OCI-LY7 (cell line): Measurements from ENCODE around the gene ABHD11. TPM values are rescaled to one million over a fixed set of nuclear protein-coding genes. Genes with fewer than 3 reads are reported as not detected.

Experiments
- BruUV-seq: library from RNA; stranded (reverse); fragments of 400-500 nt; replicated peaks from 2 replicates; lab custom pipeline; 2021; lab: Mats Ljungman, UMichigan
- CTCF ChIA-PET: fragments of 300-600 bp; sonication (Branson Sonifier 250); formaldehyde crosslinking; loops from one replicate; lab custom pipeline; 2022; ENCODE audit warnings: antibody characterized with exemption; ENCODE audit not compliant: unreplicated experiment; lab: Charles Lee
- POLR2A ChIA-PET: fragments of 300-600 bp; sonication (Branson Sonifier 250); formaldehyde crosslinking; loops from one replicate; lab custom pipeline; 2022; ENCODE audit warnings: antibody characterized with exemption; lab: Charles Lee
- DNase-seq: peaks from one replicate; pipeline ENCODE4 v3.0.0-alpha.2; 2015; ENCODE audit warnings: low spot score
- H2AFZ ChIP-seq: fragments of 200-600 bp; sonication (generic), shearing (Covaris generic); 2 replicates; pipeline ENCODE4 v1.6.1; 2014; ENCODE audit warnings: mild to moderate bottlenecking, antibody characterized with exemption, low read length, moderate library complexity
- H3K27ac ChIP-seq: fragments of 200-600 bp; sonication (generic); 2 replicates; pipeline ENCODE4 v1.5.1; 2014; ENCODE audit warnings: mixed run types, low read depth, mild to moderate bottlenecking, moderate library complexity, low read length, inconsistent platforms; ENCODE audit not compliant: poor library complexity, severe bottlenecking
- H3K36me3 ChIP-seq: fragments of 200-600 bp; sonication (generic); 2 replicates; pipeline ENCODE4 v1.6.1; 2014; ENCODE audit warnings: mild to moderate bottlenecking, antibody characterized with exemption, low read length, moderate library complexity, mixed read lengths; ENCODE audit not compliant: insufficient read depth
- H3K4me1 ChIP-seq: fragments of 200-600 bp; sonication (generic); 2 replicates; pipeline ENCODE4 v1.5.1; 2014; ENCODE audit warnings: mild to moderate bottlenecking, low read length; ENCODE audit not compliant: insufficient read depth, poor library complexity, severe bottlenecking
- H3K4me2 ChIP-seq: fragments of 200-600 bp; sonication (generic); 2 replicates; pipeline ENCODE4 v1.6.1; 2014; ENCODE audit warnings: mild to moderate bottlenecking, low read length
- H3K4me3 ChIP-seq: fragments of 200-600 bp; sonication (generic); 2 replicates; pipeline ENCODE4 v1.5.1; 2014; ENCODE audit warnings: mild to moderate bottlenecking, low read depth, low read length; ENCODE audit not compliant: poor library complexity, severe bottlenecking
- H3K79me2 ChIP-seq: fragments of 200-600 bp; sonication (generic); 2 replicates; pipeline ENCODE4 v1.6.1; 2016; ENCODE audit warnings: low read depth, mild to moderate bottlenecking, low read length, moderate library complexity, mixed read lengths; ENCODE audit not compliant: insufficient read depth
- H3K9me2 ChIP-seq: fragments of 200-600 bp; sonication (generic); 2 replicates; pipeline ENCODE4 v1.6.1; 2016; ENCODE audit warnings: mild to moderate bottlenecking, low read length, mixed read lengths; ENCODE audit not compliant: insufficient read depth
- H3K9me3 ChIP-seq: fragments of 200-600 bp; sonication (generic); 2 replicates; pipeline ENCODE4 v1.6.1; 2014; ENCODE audit warnings: mild to moderate bottlenecking, mixed run types, low read length, mixed read lengths
- H4K20me1 ChIP-seq: fragments of 200-600 bp; sonication (generic); 2 replicates; pipeline ENCODE4 v1.6.1; 2014; ENCODE audit warnings: mild to moderate bottlenecking, antibody characterized with exemption, low read length, moderate library complexity, mixed read lengths; ENCODE audit not compliant: insufficient read depth
- EZH2phosphoT487 ChIP-seq: fragments of 200-600 bp; sonication (generic); IDR thresholded peaks from 2 replicates; pipeline ENCODE4 v1.6.1; 2018; ENCODE audit warnings: low read depth, borderline replicate concordance, mild to moderate bottlenecking, mixed run types, antibody characterized with exemption, low read length, moderate library complexity, mixed read lengths
- intact Hi-C: fragments of 100-400 bp; cut with micrococcal nuclease; formaldehyde crosslinking; loops from one replicate; pipeline ENCODE4 v1.10.0; 2022; ENCODE audit not compliant: unreplicated experiment
- total RNA-seq, 2 experiments: library from RNA; depleted of rRNA in 1 of 2; stranded (reverse); fragments of >200 nt in 1 of 2; shearing (Covaris generic) in 1 of 2; gene quantifications; 2 replicates each; pipeline ENCODE4 v1.2.3, GENCODE V29; 2014 to 2022
- TF ChIP-seq, protein P1 (sequence below): fragments of 200-600 bp; sonication (generic); conservative IDR thresholded peaks from 2 replicates; pipeline ENCODE4 v1.5.1; 2014; ENCODE audit warnings: mild to moderate bottlenecking, antibody characterized with exemption, low read length, moderate library complexity, mixed read lengths

The ABHD11 gene
- total RNA-seq, 2 experiments from 2014 or later = 27.4 to 27.5 TPM

DNA sequence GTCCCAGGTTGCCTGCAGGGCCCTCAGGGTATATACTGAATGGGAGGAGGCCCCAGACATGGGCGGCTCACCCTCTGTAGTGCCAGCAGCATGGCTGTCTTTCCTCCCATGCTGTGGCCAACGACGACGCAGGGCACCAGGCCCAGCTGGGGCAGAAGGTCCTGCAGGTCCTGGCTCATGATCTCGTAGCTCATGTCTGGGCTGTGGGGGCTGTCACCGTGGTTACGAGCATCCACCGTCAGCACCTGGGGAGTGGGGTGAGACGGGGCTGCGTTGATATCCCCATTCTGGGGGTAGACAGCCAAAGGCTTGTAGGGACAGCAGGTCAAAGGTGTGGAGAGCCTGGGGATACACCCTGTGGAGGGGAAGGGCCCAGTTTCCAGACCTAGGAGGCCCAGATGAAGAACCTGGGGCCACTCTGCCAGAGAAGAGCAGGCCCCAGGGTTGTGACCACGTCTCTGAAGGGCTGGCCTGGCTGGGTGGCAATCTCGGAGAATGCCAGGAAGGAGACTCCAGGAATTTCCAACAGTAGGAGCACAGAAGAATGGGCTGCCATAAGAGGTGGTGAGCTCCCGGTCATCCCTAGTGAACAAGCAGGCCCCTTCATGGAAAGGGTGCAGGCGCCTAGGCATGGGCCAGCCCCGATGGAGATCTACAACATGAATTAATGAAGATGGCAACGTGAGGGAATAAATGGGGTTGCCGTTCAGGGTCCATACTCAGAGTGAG lies 947 bp downstream of the ABHD11 start:
- Histone ChIP-seq H3K36me3 (peaks cover 20% of the 10 kb centered on the region), H3K4me3 (peak overlapping the region; percentile 91), H3K79me2 (peaks cover 4% of the 10 kb centered on the region; the same call in 1 of the 2 replicates), H3K27ac (peak overlapping the region; percentile 78), H2AFZ (no peak overlapping the region), H3K4me2 (peak overlapping the region; percentile 94), H3K9me3 (no peaks in the 10 kb centered on the region), H3K9me2 (no peaks in the 10 kb centered on the region), H3K4me1 (peaks cover 38% of the 10 kb centered on the region), H4K20me1 (peaks cover 5% of the 10 kb centered on the region; the same call in 1 of the 2 replicates)
- no peak for TF ChIP-seq EZH2phosphoT487
- TF ChIP-seq, protein P1, sequence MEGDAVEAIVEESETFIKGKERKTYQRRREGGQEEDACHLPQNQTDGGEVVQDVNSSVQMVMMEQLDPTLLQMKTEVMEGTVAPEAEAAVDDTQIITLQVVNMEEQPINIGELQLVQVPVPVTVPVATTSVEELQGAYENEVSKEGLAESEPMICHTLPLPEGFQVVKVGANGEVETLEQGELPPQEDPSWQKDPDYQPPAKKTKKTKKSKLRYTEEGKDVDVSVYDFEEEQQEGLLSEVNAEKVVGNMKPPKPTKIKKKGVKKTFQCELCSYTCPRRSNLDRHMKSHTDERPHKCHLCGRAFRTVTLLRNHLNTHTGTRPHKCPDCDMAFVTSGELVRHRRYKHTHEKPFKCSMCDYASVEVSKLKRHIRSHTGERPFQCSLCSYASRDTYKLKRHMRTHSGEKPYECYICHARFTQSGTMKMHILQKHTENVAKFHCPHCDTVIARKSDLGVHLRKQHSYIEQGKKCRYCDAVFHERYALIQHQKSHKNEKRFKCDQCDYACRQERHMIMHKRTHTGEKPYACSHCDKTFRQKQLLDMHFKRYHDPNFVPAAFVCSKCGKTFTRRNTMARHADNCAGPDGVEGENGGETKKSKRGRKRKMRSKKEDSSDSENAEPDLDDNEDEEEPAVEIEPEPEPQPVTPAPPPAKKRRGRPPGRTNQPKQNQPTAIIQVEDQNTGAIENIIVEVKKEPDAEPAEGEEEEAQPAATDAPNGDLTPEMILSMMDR = no peak
- intact Hi-C loops = loop anchor here (5.0 to 10.0 kb wide), 2 partner anchors 105 to 213 kb away; partner anchors contain the start of genes BAZ1B and METTL27
- CTCF ChIA-PET = interaction anchor here (0.6 to 1.2 kb wide), 3 partner anchors 9 to 121 kb away, joined by 3 to 13 read pairs (median 6); no protein-coding TSS in a partner anchor
- BruUV-seq = no TSS peak
- POLR2A ChIA-PET = interaction anchor here (0.6 to 1.2 kb wide), 2 partner anchors 65 to 299 kb away, joined by 3 read pairs; no protein-coding TSS in a partner anchor
- no peak for DNase-seq

DNA sequence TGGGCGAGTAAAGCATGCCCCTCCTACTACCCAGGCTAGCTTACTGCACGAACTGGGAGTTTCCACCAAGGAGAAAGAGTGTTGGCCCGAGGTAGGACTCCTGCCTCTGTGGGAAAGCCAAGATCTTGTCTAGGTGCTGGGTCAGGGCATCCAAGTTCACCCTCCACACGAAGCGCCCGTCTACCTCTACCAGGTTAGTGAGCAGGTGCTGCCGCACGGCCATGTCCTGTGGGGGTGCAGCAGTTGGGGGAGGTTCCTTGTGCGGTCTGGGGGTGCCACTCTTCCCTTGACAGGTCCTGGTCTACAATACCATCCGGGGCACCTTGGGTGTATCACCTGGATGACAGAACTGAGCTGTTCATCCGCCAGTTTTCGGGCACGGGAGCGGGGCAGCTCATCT lies 1.7 kb downstream of the ABHD11 start:
- peaks cover 20% of the 10 kb centered on the region for H3K36me3 ChIP-seq
- H2AFZ ChIP-seq = no peak overlapping the region
- intact Hi-C loops = loop anchor here (5.0 to 10.0 kb wide), 2 partner anchors 105 to 212 kb away; partner anchors contain the start of genes BAZ1B and METTL27
- no peak overlapping the region for H3K4me3 ChIP-seq
- POLR2A ChIA-PET = no interaction called here
- H3K4me1 ChIP-seq = peaks cover 31% of the 10 kb centered on the region
- no peak overlapping the region for H3K27ac ChIP-seq
- peaks cover 4% of the 10 kb centered on the region; the same call in 1 of the 2 replicates for H3K79me2 ChIP-seq
- no peaks in the 10 kb centered on the region for H3K9me3 ChIP-seq
- no peaks in the 10 kb centered on the region for H3K9me2 ChIP-seq
- DNase-seq = no peak
- H3K4me2 ChIP-seq = no peak overlapping the region
- peaks cover 5% of the 10 kb centered on the region; the same call in 1 of the 2 replicates for H4K20me1 ChIP-seq
- TF ChIP-seq EZH2phosphoT487 = no peak
- TF ChIP-seq, protein P1 = no peak
- CTCF ChIA-PET = no interaction called here
- no TSS peak for BruUV-seq
